ENCODE measurements around the gene EGLN2.
"Not testable (repeated sequence)": the region's sequence is repeated elsewhere in the genome, so short reads cannot be mapped to it uniquely, and the experiment has no call there.

The EGLN2 gene

GRCh38 chr19:40798683-40799557 is at the start of gene EGLN2:
Gene EGLN2 (plus strand): TSS chr19:40799191. CDS start chr19:40800573, 1,382 bp downstream.
- DNase-seq (ENCODE audit: low read depth) = peak; percentile 100

- DNase-seq (ENCODE audit: low read depth) = peak; percentile 98
Measured at GRCh38 chr19:40750058-40750873, 48.7 kb upstream of the EGLN2 start, which contains the start of gene ACTMAP. Gene ACTMAP (minus strand): TSS chr19:40750477. CDS start chr19:40749803, 674 bp downstream.

GRCh38 chr19:40750874-40751537 is 48.0 kb upstream of the EGLN2 start, which contains the start of gene SNRPA:
Gene SNRPA (plus strand): TSS chr19:40751203. CDS start chr19:40751409, 206 bp downstream.
- peak; percentile 95 for DNase-seq (ENCODE audit: low read depth)

GRCh38 chr19:40752257-40752781 is 46.7 kb upstream of the EGLN2 start:
- DNase-seq (ENCODE audit: low read depth) = no peak

- no peak for DNase-seq (ENCODE audit: low read depth)
Measured at GRCh38 chr19:40754611-40755247, 44.3 kb upstream of the EGLN2 start.

GRCh38 chr19:40755248-40755624 is 43.8 kb upstream of the EGLN2 start:
- DNase-seq (ENCODE audit: low read depth) = no peak

GRCh38 chr19:40755791-40756190 is 43.2 kb upstream of the EGLN2 start:
- no peak for DNase-seq (ENCODE audit: low read depth)

GRCh38 chr19:40756502-40757110 is 42.4 kb upstream of the EGLN2 start:
- DNase-seq (ENCODE audit: low read depth) = peak; percentile 28

GRCh38 chr19:40758491-40758890 is 40.5 kb upstream of the EGLN2 start:
- DNase-seq (ENCODE audit: low read depth) = no peak

- DNase-seq (ENCODE audit: low read depth) = no peak
Measured at GRCh38 chr19:40759352-40759751, 39.6 kb upstream of the EGLN2 start.

- no peak for DNase-seq (ENCODE audit: low read depth)
Measured at GRCh38 chr19:40762754-40763470, 36.1 kb upstream of the EGLN2 start.

- no peak for DNase-seq (ENCODE audit: low read depth)
Measured at GRCh38 chr19:40763526-40763925, 35.5 kb upstream of the EGLN2 start.

GRCh38 chr19:40763963-40764362 is 35.0 kb upstream of the EGLN2 start:
- no peak for DNase-seq (ENCODE audit: low read depth)

- DNase-seq (ENCODE audit: low read depth) = not testable (repeated sequence)
Measured at GRCh38 chr19:40766385-40766784, 32.6 kb upstream of the EGLN2 start.

GRCh38 chr19:40768869-40769268 is 30.1 kb upstream of the EGLN2 start:
- no peak for DNase-seq (ENCODE audit: low read depth)

GRCh38 chr19:40771101-40771862 is 27.7 kb upstream of the EGLN2 start:
- not testable (repeated sequence) for DNase-seq (ENCODE audit: low read depth)

GRCh38 chr19:40774916-40775631 is 23.9 kb upstream of the EGLN2 start, which contains the start of gene MIA:
Gene MIA (plus strand): TSS chr19:40775521. CDS start chr19:40775543, 22 bp downstream.
- no peak for DNase-seq (ENCODE audit: low read depth)

- DNase-seq (ENCODE audit: low read depth) = no peak
Measured at GRCh38 chr19:40775632-40776022, 23.4 kb upstream of the EGLN2 start.

GRCh38 chr19:40776364-40776763 is 22.6 kb upstream of the EGLN2 start:
- no peak for DNase-seq (ENCODE audit: low read depth)
